ENCODE data around the gene PPIL6.

PPIL6 gene

GRCh38 chr6:109477725-109478124 is 37.3 kb upstream of the PPIL6 start:
- no peak overlapping the region for H3K9ac ChIP-seq (ENCODE audit: low read length)
- no peaks in the 10 kb centered on the region for H3K9me3 ChIP-seq (ENCODE audit: control insufficient read depth, low read depth, low read length)
- peaks cover 21% of the 10 kb centered on the region for H3K4me1 ChIP-seq (ENCODE audit: control insufficient read depth, low read depth, low read length)
- peak overlapping the region; percentile 16 for H3K4me3 ChIP-seq (ENCODE audit: low read length)
- H3K27ac ChIP-seq (ENCODE audit: low read length): no peak overlapping the region
- H3K27me3 ChIP-seq (ENCODE audit: control insufficient read depth, insufficient read depth, low read length): no peaks in the 10 kb centered on the region
- H3K36me3 ChIP-seq (ENCODE audit: control insufficient read depth, low read depth, low read length): peaks cover 61% of the 10 kb centered on the region

GRCh38 chr6:109477184-109477583 is 36.8 kb upstream of the PPIL6 start:
- no peaks in the 10 kb centered on the region for H3K9me3 ChIP-seq (ENCODE audit: control insufficient read depth, low read depth, low read length)
- no peaks in the 10 kb centered on the region for H3K27me3 ChIP-seq (ENCODE audit: control insufficient read depth, insufficient read depth, low read length)
- H3K4me1 ChIP-seq (ENCODE audit: control insufficient read depth, low read depth, low read length): peaks cover 21% of the 10 kb centered on the region
- H3K4me3 ChIP-seq (ENCODE audit: low read length): peak overlapping the region; percentile 16
- peaks cover 66% of the 10 kb centered on the region for H3K36me3 ChIP-seq (ENCODE audit: control insufficient read depth, low read depth, low read length)
- no peak overlapping the region for H3K9ac ChIP-seq (ENCODE audit: low read length)
- H3K27ac ChIP-seq (ENCODE audit: low read length): no peak overlapping the region

- H3K27ac ChIP-seq (ENCODE audit: low read length): no peak overlapping the region
- H3K4me1 ChIP-seq (ENCODE audit: control insufficient read depth, low read depth, low read length): peaks cover 12% of the 10 kb centered on the region
- H3K9ac ChIP-seq (ENCODE audit: low read length): no peak overlapping the region
- H3K4me3 ChIP-seq (ENCODE audit: low read length): no peak overlapping the region
- peaks cover 70% of the 10 kb centered on the region for H3K36me3 ChIP-seq (ENCODE audit: control insufficient read depth, low read depth, low read length)
- H3K27me3 ChIP-seq (ENCODE audit: control insufficient read depth, insufficient read depth, low read length): no peaks in the 10 kb centered on the region
- no peaks in the 10 kb centered on the region for H3K9me3 ChIP-seq (ENCODE audit: control insufficient read depth, low read depth, low read length)
These were observed 35.2 kb upstream of the PPIL6 start for GRCh38 chr6:109475625-109476024.

GRCh38 chr6:109474995-109475394 is 34.6 kb upstream of the PPIL6 start:
- Histone ChIP-seq H3K9ac (ENCODE audit: low read length) (no peak overlapping the region), H3K9me3 (ENCODE audit: control insufficient read depth, low read depth, low read length) (no peaks in the 10 kb centered on the region), H3K36me3 (ENCODE audit: control insufficient read depth, low read depth, low read length) (peaks cover 71% of the 10 kb centered on the region), H3K4me3 (ENCODE audit: low read length) (no peak overlapping the region), H3K27ac (ENCODE audit: low read length) (no peak overlapping the region), H3K27me3 (ENCODE audit: control insufficient read depth, insufficient read depth, low read length) (no peaks in the 10 kb centered on the region), H3K4me1 (ENCODE audit: control insufficient read depth, low read depth, low read length) (peaks cover 9% of the 10 kb centered on the region)

GRCh38 chr6:109473120-109473519 is 32.7 kb upstream of the PPIL6 start:
- H3K9me3 ChIP-seq (ENCODE audit: control insufficient read depth, low read depth, low read length): no peaks in the 10 kb centered on the region
- H3K9ac ChIP-seq (ENCODE audit: low read length): no peak overlapping the region
- no peaks in the 10 kb centered on the region for H3K27me3 ChIP-seq (ENCODE audit: control insufficient read depth, insufficient read depth, low read length)
- no peaks in the 10 kb centered on the region for H3K4me1 ChIP-seq (ENCODE audit: control insufficient read depth, low read depth, low read length)
- no peak overlapping the region for H3K4me3 ChIP-seq (ENCODE audit: low read length)
- no peak overlapping the region for H3K27ac ChIP-seq (ENCODE audit: low read length)
- peaks cover 84% of the 10 kb centered on the region for H3K36me3 ChIP-seq (ENCODE audit: control insufficient read depth, low read depth, low read length)

GRCh38 chr6:109472132-109472995 is 31.9 kb upstream of the PPIL6 start:
- Histone ChIP-seq H3K4me1 (ENCODE audit: control insufficient read depth, low read depth, low read length) (no peaks in the 10 kb centered on the region), H3K27me3 (ENCODE audit: control insufficient read depth, insufficient read depth, low read length) (no peaks in the 10 kb centered on the region), H3K27ac (ENCODE audit: low read length) (no peak overlapping the region), H3K9me3 (ENCODE audit: control insufficient read depth, low read depth, low read length) (no peaks in the 10 kb centered on the region), H3K9ac (ENCODE audit: low read length) (no peak overlapping the region), H3K4me3 (ENCODE audit: low read length) (no peak overlapping the region), H3K36me3 (ENCODE audit: control insufficient read depth, low read depth, low read length) (peaks cover 88% of the 10 kb centered on the region)

- Histone ChIP-seq H3K4me3 (ENCODE audit: low read length) (no peak overlapping the region), H3K9me3 (ENCODE audit: control insufficient read depth, low read depth, low read length) (no peaks in the 10 kb centered on the region), H3K36me3 (ENCODE audit: control insufficient read depth, low read depth, low read length) (peaks cover 94% of the 10 kb centered on the region), H3K4me1 (ENCODE audit: control insufficient read depth, low read depth, low read length) (no peaks in the 10 kb centered on the region), H3K9ac (ENCODE audit: low read length) (no peak overlapping the region), H3K27me3 (ENCODE audit: control insufficient read depth, insufficient read depth, low read length) (no peaks in the 10 kb centered on the region), H3K27ac (ENCODE audit: low read length) (no peak overlapping the region)
These were observed 30.8 kb upstream of the PPIL6 start for GRCh38 chr6:109471105-109471810.

- Histone ChIP-seq H3K4me1 (ENCODE audit: control insufficient read depth, low read depth, low read length) (no peaks in the 10 kb centered on the region), H3K4me3 (ENCODE audit: low read length) (no peak overlapping the region), H3K9ac (ENCODE audit: low read length) (no peak overlapping the region), H3K27ac (ENCODE audit: low read length) (no peak overlapping the region), H3K9me3 (ENCODE audit: control insufficient read depth, low read depth, low read length) (no peaks in the 10 kb centered on the region), H3K36me3 (ENCODE audit: control insufficient read depth, low read depth, low read length) (peaks cover 94% of the 10 kb centered on the region), H3K27me3 (ENCODE audit: control insufficient read depth, insufficient read depth, low read length) (no peaks in the 10 kb centered on the region)
These were observed 29.3 kb upstream of the PPIL6 start for GRCh38 chr6:109469591-109470189.

GRCh38 chr6:109467696-109468095 is 27.3 kb upstream of the PPIL6 start:
- H3K36me3 ChIP-seq (ENCODE audit: control insufficient read depth, low read depth, low read length): peaks cover 88% of the 10 kb centered on the region
- H3K4me1 ChIP-seq (ENCODE audit: control insufficient read depth, low read depth, low read length): no peaks in the 10 kb centered on the region
- no peak overlapping the region for H3K4me3 ChIP-seq (ENCODE audit: low read length)
- no peak overlapping the region for H3K9ac ChIP-seq (ENCODE audit: low read length)
- no peaks in the 10 kb centered on the region for H3K9me3 ChIP-seq (ENCODE audit: control insufficient read depth, low read depth, low read length)
- H3K27me3 ChIP-seq (ENCODE audit: control insufficient read depth, insufficient read depth, low read length): no peaks in the 10 kb centered on the region
- no peak overlapping the region for H3K27ac ChIP-seq (ENCODE audit: low read length)

- Histone ChIP-seq H3K9ac (ENCODE audit: low read length) (no peak overlapping the region), H3K4me3 (ENCODE audit: low read length) (no peak overlapping the region), H3K27ac (ENCODE audit: low read length) (no peak overlapping the region), H3K27me3 (ENCODE audit: control insufficient read depth, insufficient read depth, low read length) (no peaks in the 10 kb centered on the region), H3K4me1 (ENCODE audit: control insufficient read depth, low read depth, low read length) (no peaks in the 10 kb centered on the region), H3K36me3 (ENCODE audit: control insufficient read depth, low read depth, low read length) (peaks cover 85% of the 10 kb centered on the region), H3K9me3 (ENCODE audit: control insufficient read depth, low read depth, low read length) (no peaks in the 10 kb centered on the region)
These were observed 25.9 kb upstream of the PPIL6 start for GRCh38 chr6:109466212-109466923.

- H3K36me3 ChIP-seq (ENCODE audit: control insufficient read depth, low read depth, low read length): peaks cover 83% of the 10 kb centered on the region
- H3K9ac ChIP-seq (ENCODE audit: low read length): no peak overlapping the region
- H3K4me3 ChIP-seq (ENCODE audit: low read length): no peak overlapping the region
- no peaks in the 10 kb centered on the region for H3K27me3 ChIP-seq (ENCODE audit: control insufficient read depth, insufficient read depth, low read length)
- H3K27ac ChIP-seq (ENCODE audit: low read length): no peak overlapping the region
- no peaks in the 10 kb centered on the region for H3K4me1 ChIP-seq (ENCODE audit: control insufficient read depth, low read depth, low read length)
- no peaks in the 10 kb centered on the region for H3K9me3 ChIP-seq (ENCODE audit: control insufficient read depth, low read depth, low read length)
These were observed 25.3 kb upstream of the PPIL6 start for GRCh38 chr6:109465772-109466171.
